VCaP (cell line): Measurements from ENCODE around the gene DKKL1.
"Not testable (repeated sequence)": the region's sequence is repeated elsewhere in the genome, so short reads cannot be mapped to it uniquely, and the experiment has no call there.

Experiments
- H3K27ac ChIP-seq: fragments of 450-650 bp; 2 replicates; pipeline ENCODE4 v1.5.1; 2017
- CTCF ChIP-seq: fragments of 450-650 bp; conservative IDR thresholded peaks from 2 replicates; pipeline ENCODE4 v1.5.1; 2017; ENCODE audit warnings: mild to moderate bottlenecking, moderate library complexity

Gene DKKL1

GRCh38 chr19:49363268-49364082, at the start of gene DKKL1:
Gene DKKL1 (plus strand): TSS chr19:49363877. CDS start chr19:49363999, 122 bp downstream.
- TF ChIP-seq CTCF, result no peak
- H3K27ac ChIP-seq, result no peak within 1 kb of the TSS

- no peak for TF ChIP-seq CTCF
- H3K27ac ChIP-seq, result no peak overlapping the region
Measured at GRCh38 chr19:49315111-49315510, 48.6 kb upstream of the DKKL1 start.

- H3K27ac ChIP-seq, result no peak overlapping the region
- TF ChIP-seq CTCF, result no peak
Measured at GRCh38 chr19:49316284-49316683, 47.4 kb upstream of the DKKL1 start.

GRCh38 chr19:49318296-49318695, 45.4 kb upstream of the DKKL1 start:
- H3K27ac ChIP-seq, result no peak overlapping the region
- TF ChIP-seq CTCF, result no peak

GRCh38 chr19:49324801-49325576, 38.7 kb upstream of the DKKL1 start, which contains the start of gene SLC6A16:
Gene SLC6A16 (minus strand): TSS chr19:49325191. CDS start chr19:49311347, 13,844 bp downstream.
- H3K27ac ChIP-seq, result no peak within 1 kb of the TSS
- TF ChIP-seq CTCF, result no peak

GRCh38 chr19:49325756-49326155, 37.9 kb upstream of the DKKL1 start:
- not testable (repeated sequence) for H3K27ac ChIP-seq

- H3K27ac ChIP-seq, result no peak overlapping the region
- no peak for TF ChIP-seq CTCF
Measured at GRCh38 chr19:49326165-49326704, 37.4 kb upstream of the DKKL1 start.
